Stomach (tissue), 9 donors: ENCODE results near the gene LYRM4. TPM values are rescaled to one million over a fixed set of nuclear protein-coding genes. Genes with fewer than 3 reads are reported as not detected.
A peak's percentile ranks its signal among the peaks of the same experiment; 100 is the strongest.

ENCODE experiments used
- DNase-seq, 2 donors: peaks; one replicate each; pipeline versions ENCODE4 v3.0.0 to v3.0.0-alpha.2; 2013 to 2019
- H3K27ac ChIP-seq, 5 donors: fragments of 200-600 bp in 4 of 5; sonication (generic) in 4 of 5; one replicate each; pipeline ENCODE4 v1.5.1; 2013 to 2019; ENCODE audit warnings: mild to moderate bottlenecking in 1 of 5, moderate library complexity in 1 of 5
- H3K27me3 ChIP-seq, 3 donors: fragments of 200-600 bp; sonication (generic); one replicate each; pipeline ENCODE4 v1.5.1; 2017 to 2019; ENCODE audit warnings: mixed run types in 1 of 3
- H3K36me3 ChIP-seq, 4 donors: fragments of 200-600 bp; sonication (generic); 1 replicate in 3 of 4; 2 replicates in 1 of 4; pipeline ENCODE4 v1.5.1; 2016 to 2019
- H3K4me1 ChIP-seq, 4 donors: fragments of 200-600 bp; sonication (generic); one replicate each; pipeline ENCODE4 v1.5.1; 2016 to 2019
- H3K4me3 ChIP-seq, 4 donors: fragments of 200-600 bp; sonication (generic) in 3 of 4; one replicate each; pipeline ENCODE4 v1.5.1; 2016 to 2019; ENCODE audit warnings: mild to moderate bottlenecking in 1 of 4
- H3K9me3 ChIP-seq, 4 donors: fragments of 200-600 bp; sonication (generic); one replicate each; pipeline ENCODE4 v1.5.1; 2016 to 2019
- EP300 ChIP-seq: sonication (generic); formaldehyde crosslinking; IDR thresholded peaks from one replicate; pipeline ENCODE4 v1.6.1; 2017; ENCODE audit warnings: antibody characterized with exemption
- POLR2A ChIP-seq, 4 donors: fragments of 450-650 bp; IDR thresholded peaks; one replicate each; pipeline ENCODE4 v1.6.1; 2016; ENCODE audit warnings: antibody characterized with exemption in 4 of 4, control low read depth in 2 of 4, mild to moderate bottlenecking in 1 of 4, moderate library complexity in 1 of 4
- POLR2AphosphoS5 ChIP-seq, 3 donors: sonication (generic); formaldehyde crosslinking; IDR thresholded peaks; one replicate each; pipeline ENCODE4 v1.6.1; 2016; ENCODE audit warnings: antibody characterized with exemption in 3 of 3
- WGBS, 5 donors: extraction: QIAGEN DNeasy Blood & Tissue Kit in 3 of 5; methylation state at CpG; one replicate each; pipeline versions ENCODE4 v1.1.5 to v1.1.7; 2013 to 2018; 5-methylcytosine and 5-hydroxymethylcytosine counted together
- intact Hi-C: fragments of 100-400 bp; cut with DNase I; formaldehyde crosslinking; loops from one replicate; pipeline ENCODE4 v1.15.1; 2023; ENCODE audit warnings: low total_unique reads
- polyA plus RNA-seq, 3 donors: library from polyadenylated mRNA; stranded (reverse); fragments of 200-250 nt; gene quantifications; one replicate each; pipeline ENCODE4 v1.2.3, GENCODE V29; 2013
- total RNA-seq, 5 donors: library from RNA; depleted of rRNA; stranded (reverse); fragments of >200 nt; gene quantifications; one replicate each; pipeline versions ENCODE4 v1.1.0 to v1.2.3, GENCODE V29; 2014 to 2016
- TF ChIP-seq, protein P1 (sequence below), 7 experiments: fragments of 450-650 bp in 4 of 7; fragments of 200-600 bp in 3 of 7; sonication (generic) in 3 of 7; IDR thresholded peaks; one replicate each; pipeline ENCODE4 v1.5.1; 2016 to 2019; ENCODE audit warnings: antibody characterized with exemption in 7 of 7, control low read depth in 2 of 7, mild to moderate bottlenecking in 1 of 7
- donor health status: healthy with polysubstance abuse.
- donor health status: Bipolar disorder and iron deficiency.
- donor health status: healthy.

Gene LYRM4
- total and polyA plus RNA-seq, 8 donors: 0.58 to 31.4 (median 18.5) TPM; not detected in 1

DNA sequence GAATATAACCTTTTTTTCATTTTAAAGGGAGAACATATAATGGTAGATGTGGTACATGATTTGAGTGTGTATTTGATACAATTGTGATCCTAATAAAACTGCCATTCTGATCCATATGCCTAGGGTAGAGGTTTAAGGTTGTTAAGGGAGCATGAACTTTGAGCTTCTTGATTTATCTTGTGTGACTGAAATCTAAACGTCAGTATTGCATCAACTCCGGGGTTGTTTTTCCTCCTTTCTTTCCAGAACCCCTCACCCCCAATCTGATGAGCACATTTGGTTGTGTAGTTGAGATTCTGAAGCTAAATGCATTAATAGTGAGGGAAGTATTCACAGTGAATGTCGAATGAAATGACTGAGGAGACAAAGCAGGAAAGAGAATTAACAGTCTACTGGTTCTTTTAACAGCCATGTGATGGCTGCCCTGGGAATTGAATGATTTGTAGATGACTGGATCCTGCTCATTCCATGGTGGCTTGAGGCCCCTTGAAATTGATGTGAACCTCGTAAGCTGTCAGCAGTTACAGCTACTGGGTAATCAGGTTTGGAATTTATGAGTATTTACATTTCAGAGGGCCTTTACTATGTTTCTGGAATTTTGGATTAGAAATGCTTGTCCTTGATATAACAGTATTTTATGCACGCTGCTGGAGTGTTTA is 45.3 kb upstream of the LYRM4 start:
- Histone ChIP-seq H3K4me1 (peaks cover 0 to 25% (median 16%) of the 10 kb centered on the region in 4 donors), H3K4me3 (no peak overlapping the region), H3K36me3 (no peaks in the 10 kb centered on the region), H3K27ac (no peak overlapping the region), H3K9me3 (no peaks in the 10 kb centered on the region), H3K27me3 (no peaks in the 10 kb centered on the region)
- TF ChIP-seq POLR2A (IDR thresholded peaks at IDR 0.05): no peak
- TF ChIP-seq EP300: no peak
- intact Hi-C loops: loop anchor here (10.0 kb wide), 1 partner anchor 161 kb away; no protein-coding TSS in a partner anchor
- DNase-seq: no peak
- 55 to 68% (median 64%) methylated on average over 5 of the region's 5 CpGs for WGBS, 5 donors

DNA sequence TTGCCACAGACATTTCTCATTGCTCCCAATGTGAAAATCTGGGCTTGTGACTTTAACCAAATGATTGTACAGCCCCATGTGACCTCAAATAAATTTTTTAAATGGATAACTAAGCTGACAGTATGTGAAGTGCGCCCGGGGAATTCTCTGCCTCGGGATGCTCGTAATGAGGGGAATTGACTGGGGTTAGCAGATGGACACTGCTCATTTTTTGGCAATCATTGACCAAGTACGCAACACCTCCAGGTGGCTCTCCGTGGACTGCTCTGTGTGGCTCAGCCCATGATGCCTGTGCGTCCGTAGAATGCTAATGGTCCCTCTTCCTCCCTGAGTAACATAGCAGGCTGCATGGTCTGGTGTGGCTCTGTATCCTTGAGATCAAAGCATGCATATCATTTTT is 42.9 kb upstream of the LYRM4 start:
- TF ChIP-seq, protein P1, sequence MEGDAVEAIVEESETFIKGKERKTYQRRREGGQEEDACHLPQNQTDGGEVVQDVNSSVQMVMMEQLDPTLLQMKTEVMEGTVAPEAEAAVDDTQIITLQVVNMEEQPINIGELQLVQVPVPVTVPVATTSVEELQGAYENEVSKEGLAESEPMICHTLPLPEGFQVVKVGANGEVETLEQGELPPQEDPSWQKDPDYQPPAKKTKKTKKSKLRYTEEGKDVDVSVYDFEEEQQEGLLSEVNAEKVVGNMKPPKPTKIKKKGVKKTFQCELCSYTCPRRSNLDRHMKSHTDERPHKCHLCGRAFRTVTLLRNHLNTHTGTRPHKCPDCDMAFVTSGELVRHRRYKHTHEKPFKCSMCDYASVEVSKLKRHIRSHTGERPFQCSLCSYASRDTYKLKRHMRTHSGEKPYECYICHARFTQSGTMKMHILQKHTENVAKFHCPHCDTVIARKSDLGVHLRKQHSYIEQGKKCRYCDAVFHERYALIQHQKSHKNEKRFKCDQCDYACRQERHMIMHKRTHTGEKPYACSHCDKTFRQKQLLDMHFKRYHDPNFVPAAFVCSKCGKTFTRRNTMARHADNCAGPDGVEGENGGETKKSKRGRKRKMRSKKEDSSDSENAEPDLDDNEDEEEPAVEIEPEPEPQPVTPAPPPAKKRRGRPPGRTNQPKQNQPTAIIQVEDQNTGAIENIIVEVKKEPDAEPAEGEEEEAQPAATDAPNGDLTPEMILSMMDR (IDR thresholded peaks at IDR 0.05): no peak
- TF ChIP-seq POLR2A (IDR thresholded peaks at IDR 0.05) (no peak), EP300 (no peak), POLR2AphosphoS5 (IDR thresholded peaks at IDR 0.05) (no peak)
- intact Hi-C loops: loop anchor here (10.0 kb wide), 1 partner anchor 159 kb away; no protein-coding TSS in a partner anchor
- Histone ChIP-seq H3K4me1 (peaks cover 0 to 25% (median 16%) of the 10 kb centered on the region in 4 donors), H3K27me3 (no peaks in the 10 kb centered on the region), H3K4me3 (no peak overlapping the region), H3K36me3 (no peaks in the 10 kb centered on the region), H3K9me3 (no peaks in the 10 kb centered on the region), H3K27ac (no peak overlapping the region)
- DNase-seq: no peak
- WGBS, 5 donors: 84 to 96% (median 89%) methylated on average over 8 of the region's 8 CpGs

DNA sequence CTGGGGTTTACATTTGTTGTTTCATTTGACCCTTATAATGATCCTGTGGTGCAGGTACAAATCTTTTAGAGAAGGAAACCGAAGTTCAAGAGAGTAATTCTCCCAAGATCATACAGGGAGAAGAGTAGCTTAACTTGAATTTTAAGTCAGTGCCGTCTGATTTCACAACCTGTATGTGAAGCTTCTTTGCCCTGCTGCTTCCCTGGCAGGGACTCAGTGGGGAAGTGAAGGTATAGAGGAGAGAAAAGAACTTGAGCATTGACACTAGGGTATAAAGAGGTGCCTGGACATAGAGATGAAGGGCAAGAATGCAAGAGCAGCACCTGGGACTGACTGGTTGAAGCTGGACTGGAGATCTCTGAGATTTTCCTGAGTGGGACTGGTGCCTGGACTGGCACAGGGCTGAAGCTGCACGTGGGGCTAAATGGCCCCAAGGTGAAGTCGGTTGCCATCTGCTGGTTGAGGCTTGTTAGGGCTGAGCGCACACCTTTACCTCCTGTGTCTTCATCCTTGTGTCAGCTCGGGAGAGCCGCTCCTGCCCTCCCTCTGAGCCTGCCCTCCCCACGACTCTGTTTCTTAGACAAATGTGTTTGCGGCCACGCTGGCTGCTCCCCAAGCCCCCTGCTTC is 42.4 kb upstream of the LYRM4 start:
- WGBS, 5 donors: 24 to 42% (median 29%) methylated on average over 10 of the region's 10 CpGs
- no peak overlapping the region for H3K4me3 ChIP-seq
- DNase-seq: peak; percentile 76 to 81
- TF ChIP-seq EP300: no peak
- TF ChIP-seq POLR2AphosphoS5 (IDR thresholded peaks at IDR 0.05): no peak
- TF ChIP-seq, protein P1 (IDR thresholded peaks at IDR 0.05): peak in 5 of 7 experiments; percentile 40 to 62 (median 47)
- no peak for TF ChIP-seq POLR2A (IDR thresholded peaks at IDR 0.05)
- no peak overlapping the region for H3K27ac ChIP-seq
- H3K27me3 ChIP-seq: no peaks in the 10 kb centered on the region
- no peaks in the 10 kb centered on the region for H3K9me3 ChIP-seq
- H3K4me1 ChIP-seq: peaks cover 0 to 25% (median 16%) of the 10 kb centered on the region in 4 donors
- no peaks in the 10 kb centered on the region for H3K36me3 ChIP-seq
- intact Hi-C loops: loop anchor here (10.0 kb wide), 1 partner anchor 158 kb away; no protein-coding TSS in a partner anchor

DNA sequence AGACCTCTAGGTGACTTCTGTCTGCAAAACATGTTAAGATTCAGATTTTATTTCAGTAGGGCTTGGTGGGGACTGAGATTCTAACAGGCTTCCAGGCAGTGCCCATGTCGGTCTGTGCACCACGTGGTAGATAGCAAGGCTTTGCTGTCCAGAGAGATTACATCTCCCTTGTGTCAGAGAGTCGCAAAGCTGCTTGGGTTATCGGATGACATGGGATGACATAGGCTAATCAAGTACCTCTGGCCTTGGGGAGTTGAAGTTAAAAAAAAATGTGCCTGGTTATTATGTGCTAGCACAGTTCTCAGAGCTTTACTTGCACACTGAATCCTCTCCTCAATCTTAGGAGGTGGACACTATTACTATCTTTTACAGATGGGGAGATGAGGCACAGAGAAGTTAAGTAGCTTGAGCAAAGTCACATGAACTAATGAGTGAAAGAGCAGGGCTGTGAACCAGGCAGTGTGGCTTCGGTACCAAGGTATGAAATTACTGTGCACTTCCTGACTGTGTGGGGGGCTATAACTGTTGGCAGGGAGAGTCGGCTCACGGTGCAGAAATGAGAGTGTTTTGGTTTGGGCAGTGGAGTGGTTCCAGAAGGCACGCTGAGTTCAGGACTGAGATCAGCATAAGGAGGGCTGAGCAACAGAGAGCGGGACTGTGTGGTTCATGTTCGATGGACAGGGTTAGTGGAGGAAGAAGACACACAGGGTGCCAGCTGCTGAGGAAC is 41.6 kb upstream of the LYRM4 start:
- Histone ChIP-seq H3K4me3 (no peak overlapping the region), H3K27ac (no peak overlapping the region), H3K9me3 (no peaks in the 10 kb centered on the region), H3K36me3 (no peaks in the 10 kb centered on the region), H3K27me3 (no peaks in the 10 kb centered on the region), H3K4me1 (peaks cover 0 to 25% (median 16%) of the 10 kb centered on the region in 4 donors)
- TF ChIP-seq, protein P1 (IDR thresholded peaks at IDR 0.05): no peak
- TF ChIP-seq POLR2A (IDR thresholded peaks at IDR 0.05) (no peak), POLR2AphosphoS5 (IDR thresholded peaks at IDR 0.05) (no peak), EP300 (no peak)
- intact Hi-C loops: loop anchor here (10.0 kb wide), 1 partner anchor 158 kb away; no protein-coding TSS in a partner anchor
- DNase-seq: no peak
- 56 to 73% (median 71%) methylated on average over 10 of the region's 10 CpGs for WGBS, 5 donors
